Measurements from ENCODE around the gene MAGI1.

Gene MAGI1

DNA sequence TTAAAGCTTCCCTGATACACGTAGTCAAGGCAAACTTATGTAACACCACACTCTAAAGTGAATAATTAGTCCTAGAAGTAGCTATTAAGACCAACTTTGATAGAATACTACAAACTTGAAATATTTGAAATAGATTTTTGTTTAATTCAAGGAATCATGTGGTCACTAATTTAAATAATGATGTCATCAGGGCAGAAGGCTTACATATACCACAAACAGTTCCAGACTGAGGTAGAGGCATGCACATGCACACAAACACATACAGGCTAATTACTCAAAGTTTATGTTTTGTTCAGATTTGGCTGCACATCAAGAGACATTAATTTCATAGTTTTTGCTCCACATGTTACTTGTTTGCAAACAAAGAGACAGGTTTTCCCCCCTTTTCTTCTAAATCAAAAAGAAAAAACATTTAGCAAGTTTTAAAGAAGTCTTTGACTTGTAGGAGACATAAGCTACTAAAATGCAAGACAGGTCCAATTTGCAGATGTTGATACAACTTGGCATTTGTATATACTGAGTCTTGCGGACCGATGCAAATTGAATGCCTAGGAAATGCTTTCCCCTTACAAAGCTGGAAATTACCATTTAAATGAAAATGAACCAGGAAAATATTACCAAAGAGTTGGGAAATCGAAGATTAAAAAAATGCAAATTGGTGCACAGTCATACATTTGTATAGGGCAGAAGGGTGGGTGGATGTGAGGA is 594.8 kb downstream of the MAGI1 start:
- TF ChIP-seq ZNF565 (CRISPR knock-in tag; conservative IDR thresholded peaks at IDR 0.05; ENCODE audit: low read depth) (no peak), CSDC2 (CRISPR knock-in tag; IDR thresholded peaks at IDR 0.05) (no peak), OSR1 (CRISPR knock-in tag; IDR thresholded peaks at IDR 0.05) (no peak), GLIS3 (CRISPR knock-in tag; IDR thresholded peaks at IDR 0.05) (no peak), ZNF70 (CRISPR knock-in tag; IDR thresholded peaks at IDR 0.05) (no peak), ZFP30 (CRISPR knock-in tag; IDR thresholded peaks at IDR 0.05) (no peak), ARNTL (CRISPR knock-in tag; IDR thresholded peaks at IDR 0.05; ENCODE audit: borderline replicate concordance, low read depth) (no peak), ISL1 (CRISPR knock-in tag; IDR thresholded peaks at IDR 0.05) (no peak)
- TF ChIP-seq, protein P1, sequence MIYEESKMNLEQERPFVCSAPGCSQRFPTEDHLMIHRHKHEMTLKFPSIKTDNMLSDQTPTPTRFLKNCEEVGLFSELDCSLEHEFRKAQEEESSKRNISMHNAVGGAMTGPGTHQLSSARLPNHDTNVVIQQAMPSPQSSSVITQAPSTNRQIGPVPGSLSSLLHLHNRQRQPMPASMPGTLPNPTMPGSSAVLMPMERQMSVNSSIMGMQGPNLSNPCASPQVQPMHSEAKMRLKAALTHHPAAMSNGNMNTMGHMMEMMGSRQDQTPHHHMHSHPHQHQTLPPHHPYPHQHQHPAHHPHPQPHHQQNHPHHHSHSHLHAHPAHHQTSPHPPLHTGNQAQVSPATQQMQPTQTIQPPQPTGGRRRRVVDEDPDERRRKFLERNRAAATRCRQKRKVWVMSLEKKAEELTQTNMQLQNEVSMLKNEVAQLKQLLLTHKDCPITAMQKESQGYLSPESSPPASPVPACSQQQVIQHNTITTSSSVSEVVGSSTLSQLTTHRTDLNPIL (CRISPR knock-in tag; IDR thresholded peaks at IDR 0.05; ENCODE audit: low read depth) = no peak
- TF ChIP-seq, protein P2, sequence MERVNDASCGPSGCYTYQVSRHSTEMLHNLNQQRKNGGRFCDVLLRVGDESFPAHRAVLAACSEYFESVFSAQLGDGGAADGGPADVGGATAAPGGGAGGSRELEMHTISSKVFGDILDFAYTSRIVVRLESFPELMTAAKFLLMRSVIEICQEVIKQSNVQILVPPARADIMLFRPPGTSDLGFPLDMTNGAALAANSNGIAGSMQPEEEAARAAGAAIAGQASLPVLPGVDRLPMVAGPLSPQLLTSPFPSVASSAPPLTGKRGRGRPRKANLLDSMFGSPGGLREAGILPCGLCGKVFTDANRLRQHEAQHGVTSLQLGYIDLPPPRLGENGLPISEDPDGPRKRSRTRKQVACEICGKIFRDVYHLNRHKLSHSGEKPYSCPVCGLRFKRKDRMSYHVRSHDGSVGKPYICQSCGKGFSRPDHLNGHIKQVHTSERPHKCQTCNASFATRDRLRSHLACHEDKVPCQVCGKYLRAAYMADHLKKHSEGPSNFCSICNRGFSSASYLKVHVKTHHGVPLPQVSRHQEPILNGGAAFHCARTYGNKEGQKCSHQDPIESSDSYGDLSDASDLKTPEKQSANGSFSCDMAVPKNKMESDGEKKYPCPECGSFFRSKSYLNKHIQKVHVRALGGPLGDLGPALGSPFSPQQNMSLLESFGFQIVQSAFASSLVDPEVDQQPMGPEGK (CRISPR knock-in tag; IDR thresholded peaks at IDR 0.05; ENCODE audit: borderline replicate concordance) = no peak
- ATAC-seq = no peak

DNA sequence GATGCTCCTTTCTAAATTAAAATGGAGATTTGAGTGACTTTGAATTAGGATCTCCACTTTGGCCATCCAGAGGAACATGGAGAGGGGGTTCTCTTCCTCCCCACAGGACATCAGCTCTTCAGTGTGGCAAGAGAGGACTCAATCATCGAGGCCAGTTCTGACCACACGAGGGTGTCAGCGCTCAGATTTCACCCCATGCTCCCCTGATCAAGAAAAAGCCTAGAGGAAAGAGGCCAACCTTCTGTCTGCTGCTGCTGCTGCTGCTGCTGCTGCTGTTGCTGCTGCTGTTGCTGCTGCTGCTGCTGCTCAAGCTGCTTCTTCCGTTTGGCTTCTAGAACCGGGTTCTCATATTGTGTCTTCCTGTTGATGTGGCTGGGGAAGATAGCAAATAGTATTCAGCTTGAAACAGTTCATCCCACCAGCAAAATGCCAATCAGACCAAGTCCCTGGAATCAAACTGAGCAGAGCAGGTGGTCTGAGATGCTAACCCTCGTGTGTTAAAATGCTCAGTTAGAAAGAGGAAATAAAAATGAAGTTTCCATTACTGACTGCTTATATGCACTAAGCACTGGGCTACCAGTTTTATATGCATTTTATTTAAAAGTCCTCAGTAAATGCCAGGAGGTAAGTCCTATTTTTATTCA is 599.0 kb downstream of the MAGI1 start:
- peak; percentile 100 for ATAC-seq
- TF ChIP-seq RARB (CRISPR knock-in tag; IDR thresholded peaks at IDR 0.05) (no peak), PPARA (CRISPR knock-in tag; IDR thresholded peaks at IDR 0.05; ENCODE audit: borderline replicate concordance) (no peak)
- TF ChIP-seq, protein P3, sequence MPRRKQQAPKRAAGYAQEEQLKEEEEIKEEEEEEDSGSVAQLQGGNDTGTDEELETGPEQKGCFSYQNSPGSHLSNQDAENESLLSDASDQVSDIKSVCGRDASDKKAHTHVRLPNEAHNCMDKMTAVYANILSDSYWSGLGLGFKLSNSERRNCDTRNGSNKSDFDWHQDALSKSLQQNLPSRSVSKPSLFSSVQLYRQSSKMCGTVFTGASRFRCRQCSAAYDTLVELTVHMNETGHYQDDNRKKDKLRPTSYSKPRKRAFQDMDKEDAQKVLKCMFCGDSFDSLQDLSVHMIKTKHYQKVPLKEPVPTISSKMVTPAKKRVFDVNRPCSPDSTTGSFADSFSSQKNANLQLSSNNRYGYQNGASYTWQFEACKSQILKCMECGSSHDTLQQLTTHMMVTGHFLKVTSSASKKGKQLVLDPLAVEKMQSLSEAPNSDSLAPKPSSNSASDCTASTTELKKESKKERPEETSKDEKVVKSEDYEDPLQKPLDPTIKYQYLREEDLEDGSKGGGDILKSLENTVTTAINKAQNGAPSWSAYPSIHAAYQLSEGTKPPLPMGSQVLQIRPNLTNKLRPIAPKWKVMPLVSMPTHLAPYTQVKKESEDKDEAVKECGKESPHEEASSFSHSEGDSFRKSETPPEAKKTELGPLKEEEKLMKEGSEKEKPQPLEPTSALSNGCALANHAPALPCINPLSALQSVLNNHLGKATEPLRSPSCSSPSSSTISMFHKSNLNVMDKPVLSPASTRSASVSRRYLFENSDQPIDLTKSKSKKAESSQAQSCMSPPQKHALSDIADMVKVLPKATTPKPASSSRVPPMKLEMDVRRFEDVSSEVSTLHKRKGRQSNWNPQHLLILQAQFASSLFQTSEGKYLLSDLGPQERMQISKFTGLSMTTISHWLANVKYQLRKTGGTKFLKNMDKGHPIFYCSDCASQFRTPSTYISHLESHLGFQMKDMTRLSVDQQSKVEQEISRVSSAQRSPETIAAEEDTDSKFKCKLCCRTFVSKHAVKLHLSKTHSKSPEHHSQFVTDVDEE (CRISPR knock-in tag; IDR thresholded peaks at IDR 0.05) = no peak

DNA sequence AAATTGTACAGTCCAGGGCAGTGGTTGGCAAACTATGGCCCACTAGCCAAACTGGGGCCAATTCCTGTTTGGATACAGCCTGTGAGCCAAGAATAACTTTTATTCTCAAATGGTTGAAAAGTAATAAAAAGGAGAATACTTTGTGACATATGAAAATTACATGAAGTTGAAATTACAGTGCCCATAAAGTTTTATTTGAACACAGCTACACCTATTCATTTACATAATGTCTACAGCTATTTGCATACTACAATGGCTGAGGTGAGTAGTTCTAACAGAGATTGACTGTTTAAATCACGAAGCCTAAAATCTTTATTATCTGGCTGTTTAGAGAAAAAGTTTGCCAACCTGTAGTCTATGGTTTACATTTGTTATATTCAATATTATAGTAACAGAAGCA is 600.1 kb downstream of the MAGI1 start:
- ATAC-seq = no peak
- TF ChIP-seq, protein P4, sequence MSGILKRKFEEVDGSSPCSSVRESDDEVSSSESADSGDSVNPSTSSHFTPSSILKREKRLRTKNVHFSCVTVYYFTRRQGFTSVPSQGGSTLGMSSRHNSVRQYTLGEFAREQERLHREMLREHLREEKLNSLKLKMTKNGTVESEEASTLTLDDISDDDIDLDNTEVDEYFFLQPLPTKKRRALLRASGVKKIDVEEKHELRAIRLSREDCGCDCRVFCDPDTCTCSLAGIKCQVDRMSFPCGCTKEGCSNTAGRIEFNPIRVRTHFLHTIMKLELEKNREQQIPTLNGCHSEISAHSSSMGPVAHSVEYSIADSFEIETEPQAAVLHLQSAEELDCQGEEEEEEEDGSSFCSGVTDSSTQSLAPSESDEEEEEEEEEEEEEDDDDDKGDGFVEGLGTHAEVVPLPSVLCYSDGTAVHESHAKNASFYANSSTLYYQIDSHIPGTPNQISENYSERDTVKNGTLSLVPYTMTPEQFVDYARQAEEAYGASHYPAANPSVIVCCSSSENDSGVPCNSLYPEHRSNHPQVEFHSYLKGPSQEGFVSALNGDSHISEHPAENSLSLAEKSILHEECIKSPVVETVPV (CRISPR knock-in tag; IDR thresholded peaks at IDR 0.05) = no peak
- TF ChIP-seq ESRRG (CRISPR knock-in tag; IDR thresholded peaks at IDR 0.05) = no peak
- TF ChIP-seq CSDC2 (CRISPR knock-in tag; IDR thresholded peaks at IDR 0.05) = no peak
- TF ChIP-seq SNAI2 (CRISPR knock-in tag; IDR thresholded peaks at IDR 0.05) = no peak
- TF ChIP-seq ZNF8 (CRISPR knock-in tag; IDR thresholded peaks at IDR 0.05) = no peak
- TF ChIP-seq, protein P1 (CRISPR knock-in tag; IDR thresholded peaks at IDR 0.05; ENCODE audit: low read depth) = no peak
- TF ChIP-seq ZFP30 (CRISPR knock-in tag; IDR thresholded peaks at IDR 0.05) = no peak
- no peak for TF ChIP-seq ZNF70 (CRISPR knock-in tag; IDR thresholded peaks at IDR 0.05)
- no peak for TF ChIP-seq RARB (CRISPR knock-in tag; IDR thresholded peaks at IDR 0.05)
- no peak for TF ChIP-seq ZFP3 (CRISPR knock-in tag; IDR thresholded peaks at IDR 0.05)
- no peak for TF ChIP-seq TCF4 (CRISPR knock-in tag; IDR thresholded peaks at IDR 0.05; ENCODE audit: borderline replicate concordance)
- TF ChIP-seq, protein P3 (CRISPR knock-in tag; IDR thresholded peaks at IDR 0.05) = no peak
- TF ChIP-seq GLIS3 (CRISPR knock-in tag; IDR thresholded peaks at IDR 0.05) = no peak
- no peak for TF ChIP-seq ZC3H10 (CRISPR knock-in tag; IDR thresholded peaks at IDR 0.05)
